ENCODE measurements around the gene ACCS. TPM values are rescaled to one million over a fixed set of nuclear protein-coding genes. Genes with fewer than 3 reads are reported as not detected.
A peak's percentile ranks its signal among the peaks of the same experiment; 100 is the strongest.

ACCS gene
- total RNA-seq, 1 donor from 2014 or later = 2.4 TPM

- DNase-seq (ENCODE audit: low read depth, low spot score) = no peak
These were observed 62.7 kb downstream of the ACCS start for GRCh38 chr11:44128729-44129128.

- no peak for DNase-seq (ENCODE audit: low read depth, low spot score)
These were observed 64.7 kb downstream of the ACCS start for GRCh38 chr11:44130751-44131150.

GRCh38 chr11:44133335-44133946 is 67.4 kb downstream of the ACCS start:
- peak; percentile 8 for DNase-seq (ENCODE audit: low read depth, low spot score)

Other genes with a start within 250 kb of the ACCS start
- gene ALKBH3, start 185.4 kb upstream of the ACCS start, total RNA-seq = 28.2 and 42.8 TPM in 2 replicates
- gene C11orf96, start 123.6 kb upstream of the ACCS start, total RNA-seq = 1.7 and 1.8 TPM in 2 replicates
- not detected in 2 replicates for gene ACCSL, start 18.3 kb upstream of the ACCS start, total RNA-seq
- gene EXT2, start 29.4 kb downstream of the ACCS start, total RNA-seq = 84.5 and 87.9 TPM in 2 replicates
- not detected in 2 replicates for gene ALX4, start 243.9 kb downstream of the ACCS start, total RNA-seq